Subcutaneous adipose tissue (tissue), 4 donors: ENCODE data around the gene MPP3. TPM values are rescaled to one million over a fixed set of nuclear protein-coding genes. Genes with fewer than 3 reads are reported as not detected.

ENCODE experiments used
- total RNA-seq, 4 donors: library from RNA; depleted of rRNA; stranded (reverse); fragments of >200 nt; gene quantifications; one replicate each; pipeline ENCODE4 v1.1.0, GENCODE V29; 2016
- TF ChIP-seq, protein P1 (sequence below): fragments of 450-650 bp; IDR thresholded peaks from one replicate; pipeline ENCODE4 v1.5.1; 2016; ENCODE audit warnings: low read depth, mild to moderate bottlenecking, control low read depth, antibody characterized with exemption, moderate library complexity

Gene MPP3
- total RNA-seq, 4 donors from 2014 or later: 9.0 to 122 (median 25.2) TPM

DNA sequence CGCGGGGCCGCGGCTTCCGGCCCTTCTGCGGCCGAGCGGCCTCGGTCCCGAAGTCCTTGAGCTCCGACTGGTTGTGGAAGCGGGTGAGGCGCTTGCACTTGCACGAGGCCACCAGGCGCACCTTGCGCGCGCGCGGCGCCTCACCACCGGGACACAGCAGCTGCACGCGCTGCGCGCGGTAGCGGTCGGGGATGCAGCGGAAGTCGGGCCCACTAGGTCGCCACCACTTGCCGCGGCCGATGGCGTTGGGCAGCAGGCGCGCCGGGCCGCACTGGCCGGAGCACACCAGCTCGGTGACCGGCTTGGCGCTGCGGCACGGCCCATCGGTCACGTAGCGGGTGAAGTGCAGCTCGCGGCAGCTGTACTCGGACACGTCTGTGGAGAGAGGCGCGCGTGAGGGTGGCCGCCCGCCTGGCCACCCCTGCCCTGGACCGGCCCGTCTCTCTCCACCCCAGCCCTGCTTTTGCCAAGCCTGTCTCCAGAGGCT is 77.5 kb downstream of the MPP3 start:
- TF ChIP-seq, protein P1, sequence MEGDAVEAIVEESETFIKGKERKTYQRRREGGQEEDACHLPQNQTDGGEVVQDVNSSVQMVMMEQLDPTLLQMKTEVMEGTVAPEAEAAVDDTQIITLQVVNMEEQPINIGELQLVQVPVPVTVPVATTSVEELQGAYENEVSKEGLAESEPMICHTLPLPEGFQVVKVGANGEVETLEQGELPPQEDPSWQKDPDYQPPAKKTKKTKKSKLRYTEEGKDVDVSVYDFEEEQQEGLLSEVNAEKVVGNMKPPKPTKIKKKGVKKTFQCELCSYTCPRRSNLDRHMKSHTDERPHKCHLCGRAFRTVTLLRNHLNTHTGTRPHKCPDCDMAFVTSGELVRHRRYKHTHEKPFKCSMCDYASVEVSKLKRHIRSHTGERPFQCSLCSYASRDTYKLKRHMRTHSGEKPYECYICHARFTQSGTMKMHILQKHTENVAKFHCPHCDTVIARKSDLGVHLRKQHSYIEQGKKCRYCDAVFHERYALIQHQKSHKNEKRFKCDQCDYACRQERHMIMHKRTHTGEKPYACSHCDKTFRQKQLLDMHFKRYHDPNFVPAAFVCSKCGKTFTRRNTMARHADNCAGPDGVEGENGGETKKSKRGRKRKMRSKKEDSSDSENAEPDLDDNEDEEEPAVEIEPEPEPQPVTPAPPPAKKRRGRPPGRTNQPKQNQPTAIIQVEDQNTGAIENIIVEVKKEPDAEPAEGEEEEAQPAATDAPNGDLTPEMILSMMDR: no peak

- TF ChIP-seq, protein P1: no peak
These were observed 78.0 kb downstream of the MPP3 start for GRCh38 chr17:43754947-43755346.

- TF ChIP-seq, protein P1: no peak
These were observed 79.3 kb downstream of the MPP3 start for GRCh38 chr17:43753493-43754129.

Other genes starting within 250 kb of the MPP3 start
- gene MEOX1, start 171.2 kb downstream of the MPP3 start, total RNA-seq: 10 to 100 TPM in 3 of 4 donors, 1 to 10 TPM in 1; 5.6 to 31.5 (median 15.1) TPM
- gene SOST, start 74.4 kb downstream of the MPP3 start, total RNA-seq: not detected
- 10 to 100 TPM; 55.4 to 86.4 (median 60.2) TPM for gene DUSP3, start 54.2 kb downstream of the MPP3 start, total RNA-seq
- under 1 TPM in 2 of 4 donors, not detected in 2; 0.19 to 0.22 TPM for gene CFAP97D1, start 52.7 kb downstream of the MPP3 start, total RNA-seq
- 100 to 1,000 TPM in 1 of 4 donors, 10 to 100 TPM in 3; 29.5 to 234 (median 50.5) TPM for gene CD300LG, start 14.0 kb upstream of the MPP3 start, total RNA-seq
- gene MPP2, start 74.4 kb upstream of the MPP3 start, total RNA-seq: 1 to 10 TPM in 3 of 4 donors, under 1 TPM in 1; 0.65 to 4.2 (median 2.2) TPM
- not detected for gene PPY, start 109.3 kb upstream of the MPP3 start, total RNA-seq
- gene PYY, start 120.8 kb upstream of the MPP3 start, total RNA-seq: not detected
- 1 to 10 TPM in 2 of 4 donors, under 1 TPM in 1, not detected in 1; 0.94 to 1.5 (median 1.3) TPM for gene NAGS, start 171.5 kb upstream of the MPP3 start, total RNA-seq
- 10 to 100 TPM; 13.5 to 28.4 (median 21.9) TPM for gene TMEM101, start 181.8 kb upstream of the MPP3 start, total RNA-seq
- 10 to 100 TPM; 26.2 to 57.2 (median 29.1) TPM for gene LSM12, start 233.5 kb upstream of the MPP3 start, total RNA-seq
- 10 to 100 TPM; 30.6 to 39.9 (median 35.7) TPM for gene G6PC3, start 237.6 kb upstream of the MPP3 start, total RNA-seq